Fibroblast of skin of right biceps (primary cell): ENCODE data around the gene ADTRP.

Source experiments
- DNase-seq: peaks from one replicate; pipeline ENCODE4 v3.0.0-alpha.2; 2013

Gene ADTRP

GRCh38 chr6:11772109-11772825 lies 6.3 kb downstream of the ADTRP start:
- DNase-seq, result peak; percentile 98

GRCh38 chr6:11771473-11772048 lies 7.0 kb downstream of the ADTRP start:
- DNase-seq, result peak; percentile 65

GRCh38 chr6:11770546-11771466 lies 7.8 kb downstream of the ADTRP start:
- DNase-seq, result peak; percentile 100

GRCh38 chr6:11769811-11770545 lies 8.6 kb downstream of the ADTRP start:
- no peak for DNase-seq

- peak; percentile 44 for DNase-seq
Measured at GRCh38 chr6:11769244-11769643, 9.4 kb downstream of the ADTRP start.

- no peak for DNase-seq
Measured at GRCh38 chr6:11767978-11768756, 10.4 kb downstream of the ADTRP start.

- DNase-seq, result no peak
Measured at GRCh38 chr6:11767458-11767857, 11.1 kb downstream of the ADTRP start.

- DNase-seq, result peak; percentile 99
Measured at GRCh38 chr6:11766589-11767450, 11.8 kb downstream of the ADTRP start.

GRCh38 chr6:11766043-11766442 lies 12.6 kb downstream of the ADTRP start:
- peak; percentile 69 for DNase-seq

- no peak for DNase-seq
Measured at GRCh38 chr6:11764250-11764604, 14.4 kb downstream of the ADTRP start.

GRCh38 chr6:11763460-11764249 lies 14.9 kb downstream of the ADTRP start:
- no peak for DNase-seq

- peak; percentile 48 for DNase-seq
Measured at GRCh38 chr6:11762794-11763459, 15.7 kb downstream of the ADTRP start.

GRCh38 chr6:11761744-11762620 lies 16.6 kb downstream of the ADTRP start:
- DNase-seq, result no peak

- no peak for DNase-seq
Measured at GRCh38 chr6:11760015-11760473, 18.6 kb downstream of the ADTRP start.

GRCh38 chr6:11758878-11759277 lies 19.7 kb downstream of the ADTRP start:
- DNase-seq, result no peak

- no peak for DNase-seq
Measured at GRCh38 chr6:11756726-11757125, 21.9 kb downstream of the ADTRP start.

- DNase-seq, result no peak
Measured at GRCh38 chr6:11756292-11756691, 22.3 kb downstream of the ADTRP start.

- no peak for DNase-seq
Measured at GRCh38 chr6:11755725-11756124, 22.9 kb downstream of the ADTRP start.
